ENCODE data around the gene ACTMAP.

The ACTMAP gene

GRCh38 chr19:40717880-40718773 is 32.1 kb downstream of the ACTMAP start:
- no peak for DNase-seq

GRCh38 chr19:40717325-40717879 is 32.9 kb downstream of the ACTMAP start:
- no peak for DNase-seq

DNA sequence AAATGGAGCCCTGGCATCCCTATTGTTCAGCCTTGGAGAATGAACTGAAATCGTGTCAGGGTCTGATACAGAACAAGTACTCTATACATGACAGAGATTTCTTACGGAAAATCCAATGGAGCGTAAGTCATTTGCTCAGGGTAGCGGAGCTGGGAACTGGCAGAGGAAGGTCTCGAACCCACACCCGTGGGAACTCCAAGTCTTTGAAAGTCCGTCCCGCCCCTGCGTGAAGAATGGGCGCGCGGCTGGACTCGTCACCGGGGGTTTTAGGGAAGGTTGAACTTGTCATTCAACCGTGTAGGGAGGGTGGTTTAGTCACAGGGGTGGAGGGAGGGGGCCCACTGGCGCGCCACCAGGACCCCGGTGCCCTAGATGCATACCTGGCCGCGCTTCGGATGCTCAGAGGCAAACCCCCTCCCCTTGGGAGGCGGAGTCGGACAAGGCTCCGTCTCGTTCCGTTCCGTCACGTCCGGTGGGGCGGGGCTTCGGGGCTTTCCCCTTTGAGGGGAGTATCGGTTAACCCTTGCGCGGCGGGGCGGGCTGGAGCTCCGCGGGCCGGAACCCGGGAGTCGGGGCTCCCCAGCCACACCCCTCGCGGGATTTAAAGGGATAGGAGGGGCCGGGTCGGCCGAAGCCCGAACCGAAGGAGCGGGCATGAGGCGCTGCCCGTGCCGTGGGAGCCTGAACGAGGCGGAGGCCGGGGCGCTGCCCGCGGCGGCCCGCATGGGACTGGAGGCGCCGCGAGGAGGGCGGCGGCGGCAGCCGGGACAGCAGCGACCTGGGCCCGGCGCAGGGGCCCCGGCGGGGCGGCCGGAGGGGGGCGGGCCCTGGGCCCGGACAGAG is 33.6 kb downstream of the ACTMAP start, which contains the start of the genes COQ8B and ITPKC:
TSS of gene COQ8B (minus strand) at position 405 of the 843 bp plus-strand sequence. CDS start 2,254 bp downstream, outside the sequence.
TSS of gene ITPKC (plus strand) at position 631 of the 843 bp plus-strand sequence. CDS start at position 655, 24 bp downstream.
- DNase-seq = peak; percentile 81

DNA sequence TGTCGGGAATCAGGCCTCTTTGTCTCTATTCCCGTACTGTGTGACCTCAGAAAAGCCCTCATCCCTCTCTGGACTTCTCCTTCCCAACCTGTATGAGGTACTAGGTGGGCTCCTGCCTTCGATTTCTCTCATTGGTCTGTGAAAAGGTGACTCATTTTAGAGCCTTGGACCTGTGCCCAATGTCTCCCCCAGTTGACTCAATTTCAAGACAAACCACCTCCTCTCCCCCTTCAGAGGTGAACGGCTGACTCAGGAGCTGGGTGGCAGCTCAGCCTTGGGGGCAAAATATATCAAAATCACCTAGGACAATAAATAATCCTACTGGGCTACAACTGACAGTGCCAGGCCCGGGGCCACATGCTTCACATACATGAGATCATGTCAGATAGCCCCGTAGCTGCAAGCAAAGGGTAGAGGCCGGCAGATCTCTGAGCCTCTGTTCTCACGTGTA is 34.2 kb downstream of the ACTMAP start:
- DNase-seq = no peak

DNA sequence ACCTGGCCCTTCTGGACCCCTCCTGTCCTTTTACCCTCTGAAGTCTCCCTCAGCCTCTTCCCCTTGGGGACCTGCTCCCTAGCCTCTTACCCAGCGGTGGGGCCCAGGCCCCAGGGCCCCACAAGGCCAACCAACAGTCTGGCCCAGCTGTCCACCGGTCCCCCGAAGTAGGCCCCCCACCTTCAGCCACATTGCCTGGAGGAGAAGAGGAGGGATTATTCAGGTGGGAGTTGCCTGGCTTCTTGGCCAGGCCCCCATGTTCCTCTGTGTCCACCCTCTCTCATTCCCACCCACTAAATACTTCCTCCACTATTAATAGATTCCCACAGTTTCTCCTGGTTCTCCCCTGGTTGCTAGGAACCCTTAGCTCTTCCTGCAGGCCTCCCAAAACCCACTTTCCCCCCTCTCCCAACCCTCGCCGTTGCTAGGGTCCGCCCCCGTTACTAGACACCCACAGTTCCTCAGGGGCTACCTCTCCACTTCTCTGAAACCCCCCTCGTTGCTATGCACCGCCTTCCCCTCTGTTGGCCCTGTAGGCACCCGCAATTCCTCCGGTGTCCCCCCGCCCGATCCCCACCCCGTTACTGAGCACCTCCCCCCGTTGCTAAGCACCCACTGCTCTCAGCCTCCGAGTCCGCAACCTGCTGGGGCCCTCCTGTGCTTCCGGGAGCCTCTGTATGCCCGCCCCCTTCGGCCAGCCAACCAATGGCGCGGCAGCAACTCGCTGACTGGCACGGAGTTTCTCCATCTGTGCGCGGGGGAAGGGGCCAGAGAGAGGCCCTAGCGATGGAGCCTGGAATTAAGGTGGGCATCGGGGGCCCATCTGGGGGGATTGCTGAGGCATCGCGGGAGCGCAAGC is 35.6 kb downstream of the ACTMAP start:
- peak; percentile 60 for DNase-seq

DNA sequence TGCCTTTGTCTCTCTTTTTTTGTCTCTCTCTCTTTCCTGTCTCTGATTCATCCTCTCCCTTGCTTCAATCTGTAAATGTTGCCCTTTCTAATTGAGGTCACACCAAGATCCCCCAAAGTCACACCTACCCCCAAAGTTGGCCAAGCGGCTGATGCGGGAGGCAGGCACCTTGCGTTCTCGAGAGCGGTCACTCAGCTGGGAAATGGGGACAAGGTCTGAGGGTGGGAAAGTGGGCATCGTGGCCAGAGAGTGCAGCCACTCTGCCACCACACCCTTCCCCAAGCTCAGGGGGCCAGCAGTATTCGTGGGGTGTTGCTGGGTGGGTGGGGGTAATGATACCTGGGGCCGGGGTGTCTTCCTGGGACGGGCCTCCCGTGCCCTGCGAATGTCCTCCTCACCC is 36.3 kb downstream of the ACTMAP start:
- DNase-seq = no peak

GRCh38 chr19:40709817-40710216 is 40.5 kb downstream of the ACTMAP start:
- DNase-seq = no peak

DNA sequence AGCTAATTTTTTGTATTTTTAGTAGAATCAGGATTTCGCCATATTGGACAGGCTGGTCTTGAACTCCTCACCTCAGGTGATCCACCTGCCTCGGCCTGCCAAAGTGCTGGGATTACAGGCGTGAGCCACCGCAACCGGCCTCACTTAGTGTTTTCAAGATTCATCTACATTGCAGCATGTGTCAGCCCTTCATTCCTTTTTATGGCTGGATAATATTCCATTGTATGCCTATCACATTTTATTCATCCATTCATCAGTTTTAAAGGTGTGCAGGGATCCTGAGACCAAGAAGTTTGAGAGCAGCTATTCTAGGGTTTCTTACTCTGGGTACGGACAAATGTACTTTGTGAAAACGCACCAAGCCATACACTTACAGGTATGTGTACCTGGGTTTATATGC is 42.7 kb downstream of the ACTMAP start:
- DNase-seq = no peak

GRCh38 chr19:40705950-40706619 is 44.2 kb downstream of the ACTMAP start:
- no peak for DNase-seq

DNA sequence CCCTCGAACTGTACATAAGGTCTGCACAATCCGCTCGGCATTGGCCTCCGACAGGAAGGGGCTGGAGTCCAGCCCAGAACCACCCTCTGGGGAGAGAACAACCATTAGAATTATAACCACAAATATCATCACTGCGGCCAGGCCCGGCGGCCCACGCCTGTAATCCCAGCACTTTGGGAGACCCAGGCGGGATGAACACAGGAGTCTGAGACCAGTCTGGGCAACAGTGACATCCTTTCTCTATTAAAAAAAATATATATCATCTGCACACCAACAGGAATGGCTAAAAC is 45.0 kb downstream of the ACTMAP start:
- DNase-seq = no peak

DNA sequence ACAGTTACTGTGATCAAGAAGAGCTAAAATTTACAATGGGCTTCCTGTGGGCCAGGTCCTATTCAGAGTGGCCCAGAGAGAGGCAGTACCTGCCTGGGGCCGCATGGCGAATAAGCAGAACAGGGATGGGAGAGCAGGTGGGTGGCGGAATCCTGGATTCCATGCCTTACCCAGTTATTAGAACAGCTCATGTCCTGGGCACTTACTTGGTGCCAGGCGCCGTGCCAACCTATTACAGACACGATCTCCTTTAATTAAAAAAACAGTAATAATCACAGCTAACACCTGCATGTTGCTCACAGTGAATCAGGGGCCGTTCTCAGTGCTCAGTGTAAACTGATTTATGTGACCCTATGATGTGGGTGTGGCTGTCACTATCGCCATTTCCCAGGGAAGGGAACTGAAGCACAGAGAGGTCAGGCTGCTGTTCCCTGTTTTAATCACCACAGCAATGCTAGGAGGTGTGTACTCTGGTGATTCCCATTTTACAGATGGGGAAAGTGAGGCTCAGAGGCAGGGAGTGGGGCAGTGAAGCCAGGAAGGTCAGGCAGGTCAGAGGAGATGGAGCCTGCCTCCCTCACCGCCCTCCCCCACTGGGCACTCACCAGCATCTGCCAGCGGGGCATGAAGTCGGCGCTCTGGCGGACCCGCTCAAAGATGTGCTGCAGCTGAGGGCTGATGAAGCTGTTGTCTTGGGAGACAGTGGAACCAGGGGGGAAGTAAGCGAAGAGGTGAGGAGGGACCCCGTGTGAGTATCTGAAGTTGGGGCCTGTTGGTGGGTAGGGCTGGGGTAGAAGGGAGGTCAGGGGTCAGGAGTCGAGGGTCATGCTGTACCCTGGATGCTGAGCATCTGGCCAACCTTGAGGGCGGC is 45.6 kb downstream of the ACTMAP start:
- no peak for DNase-seq

GRCh38 chr19:40703029-40703755 is 47.1 kb downstream of the ACTMAP start:
- DNase-seq = no peak

DNA sequence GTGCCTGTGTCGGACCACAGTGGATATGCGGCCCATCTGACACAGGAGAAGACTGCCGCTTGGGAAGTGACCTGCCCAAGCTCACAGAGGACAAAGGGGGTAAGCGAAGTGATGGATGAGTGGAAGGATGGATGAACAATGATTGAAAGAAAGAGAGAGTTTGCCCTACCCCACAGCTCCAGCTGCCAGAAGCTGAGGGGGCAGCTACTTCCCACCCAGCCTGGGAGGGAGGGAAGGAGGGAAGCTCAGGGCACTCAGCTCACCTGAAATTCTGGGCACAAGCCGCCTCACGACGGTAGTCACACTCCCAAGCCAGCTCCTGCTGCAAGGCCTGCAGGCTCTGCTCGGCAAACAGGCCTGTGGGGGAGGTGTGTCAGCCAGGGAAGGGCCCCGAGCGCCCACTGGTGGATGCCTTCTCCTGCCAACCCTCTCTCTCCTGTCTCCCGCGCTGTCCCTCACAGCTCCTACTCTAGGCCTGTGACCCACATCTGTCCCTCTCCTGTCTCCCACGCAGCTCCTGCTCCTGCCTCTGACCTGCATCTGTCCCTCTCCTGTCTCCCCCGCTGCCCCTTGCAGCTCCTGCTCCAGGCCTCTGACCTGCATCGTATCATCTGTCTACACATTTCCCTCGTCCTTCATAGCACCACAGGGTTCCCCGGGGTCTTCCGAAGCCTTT is 47.8 kb downstream of the ACTMAP start:
- no peak for DNase-seq

DNA sequence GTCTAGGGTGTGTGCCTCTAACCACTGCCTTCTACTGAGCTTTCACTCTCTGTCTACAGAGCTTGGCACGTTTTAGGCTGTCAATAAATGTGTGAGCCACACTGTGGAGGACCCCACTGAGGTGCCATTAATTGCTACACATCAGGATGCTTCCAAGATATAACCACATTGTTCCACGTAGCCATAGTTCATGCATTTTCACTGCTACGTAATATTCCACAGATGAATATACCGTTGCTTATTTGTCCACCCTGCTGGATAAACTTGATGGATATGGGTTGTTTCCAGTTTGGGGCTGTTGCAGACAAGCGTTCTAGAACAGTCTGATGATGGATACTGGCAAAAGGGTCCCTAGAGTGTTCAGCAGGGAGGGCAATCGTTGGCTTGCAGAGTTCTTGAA is 48.5 kb downstream of the ACTMAP start:
- DNase-seq = no peak

DNA sequence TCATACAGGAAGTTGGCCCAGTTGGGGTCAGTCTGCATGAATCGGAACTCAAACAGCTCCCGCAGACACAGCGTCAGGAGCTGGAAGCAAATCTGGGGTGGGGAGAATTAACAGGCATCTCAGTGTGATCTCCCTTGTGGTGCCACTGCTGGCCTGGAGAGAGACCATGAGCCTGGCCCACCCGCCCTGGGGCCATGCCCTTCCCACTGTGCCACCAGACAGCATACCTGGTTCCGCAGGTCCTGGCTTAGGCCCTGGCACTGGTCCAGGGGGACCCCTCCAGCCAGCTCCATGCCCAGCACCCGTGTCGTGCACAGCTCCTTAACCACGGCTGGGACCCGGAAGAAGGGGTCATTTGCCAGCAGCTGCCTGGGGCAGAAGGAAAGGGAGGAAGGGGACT is 50.2 kb downstream of the ACTMAP start:
- DNase-seq = no peak

- DNase-seq = no peak
Observed at GRCh38 chr19:40697007-40697406, 53.3 kb downstream of the ACTMAP start.

DNA sequence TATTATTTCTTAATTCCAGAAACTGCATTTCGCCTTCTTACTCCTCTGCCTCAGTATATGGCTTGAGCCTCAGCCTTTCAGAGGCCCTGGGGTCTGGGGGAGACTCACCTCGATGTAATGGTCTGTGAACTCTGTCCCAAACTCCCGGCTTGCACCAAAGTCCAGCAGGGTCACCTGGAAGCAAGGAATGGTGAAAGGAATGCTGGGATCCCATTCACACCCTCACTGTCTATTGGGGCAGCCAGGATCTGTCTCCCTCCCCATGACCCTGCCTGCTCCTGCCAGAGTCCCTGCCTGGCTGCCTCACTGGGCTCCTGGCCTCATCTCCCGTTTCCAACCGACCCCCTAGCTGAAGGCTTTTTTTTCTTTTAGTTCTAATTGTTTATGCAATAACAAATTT is 54.4 kb downstream of the ACTMAP start:
- no peak for DNase-seq

GRCh38 chr19:40693896-40694295 is 56.4 kb downstream of the ACTMAP start:
- no peak for DNase-seq

GRCh38 chr19:40693150-40693788 is 57.0 kb downstream of the ACTMAP start:
- no peak for DNase-seq
